ENCODE data around the gene ITGAL. TPM values are rescaled to one million over a fixed set of nuclear protein-coding genes. Genes with fewer than 3 reads are reported as not detected.
"Not testable (repeated sequence)": the region's sequence is repeated elsewhere in the genome, so short reads cannot be mapped to it uniquely, and the experiment has no call there.

ITGAL gene
- total and polyA plus RNA-seq, 4 donors, result 1.2 to 4.9 (median 3.7) TPM

- H3K27ac ChIP-seq (ENCODE audit: low read depth, low read length), result no peak overlapping the region
- 67% methylated on average over 1 of the region's 1 CpG for WGBS (ENCODE audit: insufficient coverage)
- DNase-seq (ENCODE audit: low read depth in 4 of 6, low spot score in 6 of 6), result no peak
- no peak overlapping the region for H3K4me3 ChIP-seq (ENCODE audit: low read depth, low read length)
- no peaks in the 10 kb centered on the region for H3K36me3 ChIP-seq (ENCODE audit: control insufficient read depth, insufficient read depth, low read length)
- no peaks in the 10 kb centered on the region for H3K4me1 ChIP-seq (ENCODE audit: control insufficient read depth, insufficient read depth, low read length)
- no peaks in the 10 kb centered on the region for H3K9me3 ChIP-seq (ENCODE audit: control insufficient read depth, insufficient read depth, low read length)
- H3K27me3 ChIP-seq (ENCODE audit: control insufficient read depth, insufficient read depth, low read length), result no peaks in the 10 kb centered on the region
These were observed 15.3 kb upstream of the ITGAL start for GRCh38 chr16:30457256-30457655.

DNA sequence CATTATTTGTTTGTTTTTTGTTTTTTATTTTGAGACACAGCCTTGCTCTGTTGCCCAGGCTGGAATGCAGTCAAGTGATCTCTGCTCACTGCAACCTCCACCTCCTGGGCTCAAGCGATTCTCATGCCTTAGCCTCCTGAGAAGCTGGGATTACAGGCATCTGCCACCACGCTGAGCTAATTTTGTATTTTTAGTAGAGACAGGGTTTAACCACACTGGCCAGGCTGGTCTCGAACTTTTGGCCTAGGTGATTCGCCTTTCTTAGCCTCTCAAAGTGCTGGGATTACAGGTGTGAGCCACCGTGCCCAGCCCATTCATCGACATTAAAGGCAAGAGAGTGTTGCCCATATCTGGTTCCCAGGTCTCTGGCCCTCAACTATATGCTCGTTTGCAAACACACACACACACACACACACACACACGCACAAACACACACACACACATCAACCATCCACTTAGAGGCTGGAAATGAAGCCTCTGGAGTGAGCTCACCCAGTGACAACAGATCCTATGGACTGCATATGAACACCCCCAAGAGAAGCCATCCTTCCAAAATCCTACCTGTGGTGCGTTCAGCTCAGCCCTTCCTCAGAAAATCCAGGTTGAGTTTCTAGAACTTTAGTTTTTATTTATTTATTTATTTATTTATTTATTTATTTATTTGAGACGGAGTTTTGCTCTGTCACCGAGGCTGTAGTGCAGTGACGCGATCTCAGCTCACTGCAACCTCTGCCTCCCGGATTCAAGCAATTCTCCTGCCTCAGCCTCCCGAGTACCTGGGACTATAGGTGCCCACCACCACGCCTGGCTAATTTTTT is 14.6 kb upstream of the ITGAL start:
- WGBS (ENCODE audit: insufficient coverage), result 90% methylated on average over 11 of the region's 16 CpGs
- no peaks in the 10 kb centered on the region for H3K4me1 ChIP-seq (ENCODE audit: control insufficient read depth, insufficient read depth, low read length)
- H3K27me3 ChIP-seq (ENCODE audit: control insufficient read depth, insufficient read depth, low read length), result no peaks in the 10 kb centered on the region
- DNase-seq (ENCODE audit: low read depth in 4 of 6, low spot score in 6 of 6), result no peak
- no peaks in the 10 kb centered on the region for H3K9me3 ChIP-seq (ENCODE audit: control insufficient read depth, insufficient read depth, low read length)
- no peaks in the 10 kb centered on the region for H3K36me3 ChIP-seq (ENCODE audit: control insufficient read depth, insufficient read depth, low read length)
- no peak overlapping the region for H3K27ac ChIP-seq (ENCODE audit: low read depth, low read length)
- H3K4me3 ChIP-seq (ENCODE audit: low read depth, low read length), result no peak overlapping the region

- H3K4me3 ChIP-seq (ENCODE audit: low read depth, low read length), result no peak overlapping the region
- no peak for DNase-seq (ENCODE audit: low read depth in 4 of 6, low spot score in 6 of 6)
- 83% methylated on average over 19 of the region's 22 CpGs for WGBS (ENCODE audit: insufficient coverage)
- H3K27ac ChIP-seq (ENCODE audit: low read depth, low read length), result no peak overlapping the region
- H3K9me3 ChIP-seq (ENCODE audit: control insufficient read depth, insufficient read depth, low read length), result no peaks in the 10 kb centered on the region
- no peaks in the 10 kb centered on the region for H3K36me3 ChIP-seq (ENCODE audit: control insufficient read depth, insufficient read depth, low read length)
- no peaks in the 10 kb centered on the region for H3K4me1 ChIP-seq (ENCODE audit: control insufficient read depth, insufficient read depth, low read length)
- H3K27me3 ChIP-seq (ENCODE audit: control insufficient read depth, insufficient read depth, low read length), result no peaks in the 10 kb centered on the region
These were observed 13.8 kb upstream of the ITGAL start for GRCh38 chr16:30458561-30459394.

GRCh38 chr16:30459456-30459855 is 13.1 kb upstream of the ITGAL start:
- H3K9me3 ChIP-seq (ENCODE audit: control insufficient read depth, insufficient read depth, low read length), result no peaks in the 10 kb centered on the region
- no peaks in the 10 kb centered on the region for H3K4me1 ChIP-seq (ENCODE audit: control insufficient read depth, insufficient read depth, low read length)
- H3K4me3 ChIP-seq (ENCODE audit: low read depth, low read length), result no peak overlapping the region
- no peak for DNase-seq (ENCODE audit: low read depth in 4 of 6, low spot score in 6 of 6)
- WGBS (ENCODE audit: insufficient coverage), result 75% methylated on average over 10 of the region's 11 CpGs
- H3K27ac ChIP-seq (ENCODE audit: low read depth, low read length), result no peak overlapping the region
- H3K36me3 ChIP-seq (ENCODE audit: control insufficient read depth, insufficient read depth, low read length), result no peaks in the 10 kb centered on the region
- no peaks in the 10 kb centered on the region for H3K27me3 ChIP-seq (ENCODE audit: control insufficient read depth, insufficient read depth, low read length)

- not testable (repeated sequence) for DNase-seq (ENCODE audit: low read depth in 4 of 6, low spot score in 6 of 6); H3K27ac ChIP-seq (ENCODE audit: low read depth, low read length); H3K36me3 ChIP-seq (ENCODE audit: control insufficient read depth, insufficient read depth, low read length); H3K9me3 ChIP-seq (ENCODE audit: control insufficient read depth, insufficient read depth, low read length); H3K4me1 ChIP-seq (ENCODE audit: control insufficient read depth, insufficient read depth, low read length); H3K4me3 ChIP-seq (ENCODE audit: low read depth, low read length); H3K27me3 ChIP-seq (ENCODE audit: control insufficient read depth, insufficient read depth, low read length)
- 90% methylated on average over 2 of the region's 5 CpGs for WGBS (ENCODE audit: insufficient coverage)
These were observed 11.1 kb upstream of the ITGAL start for GRCh38 chr16:30461426-30461825.

- DNase-seq (ENCODE audit: low read depth in 4 of 6, low spot score in 6 of 6), result no peak
- Histone ChIP-seq H3K9me3 (ENCODE audit: control insufficient read depth, insufficient read depth, low read length) (no peaks in the 10 kb centered on the region), H3K36me3 (ENCODE audit: control insufficient read depth, insufficient read depth, low read length) (no peaks in the 10 kb centered on the region), H3K27ac (ENCODE audit: low read depth, low read length) (no peak overlapping the region), H3K4me1 (ENCODE audit: control insufficient read depth, insufficient read depth, low read length) (no peaks in the 10 kb centered on the region), H3K4me3 (ENCODE audit: low read depth, low read length) (no peak overlapping the region), H3K27me3 (ENCODE audit: control insufficient read depth, insufficient read depth, low read length) (no peaks in the 10 kb centered on the region)
- WGBS (ENCODE audit: insufficient coverage), result 90% methylated on average over 6 of the region's 7 CpGs
These were observed 8.5 kb upstream of the ITGAL start for GRCh38 chr16:30464078-30464477.

DNA sequence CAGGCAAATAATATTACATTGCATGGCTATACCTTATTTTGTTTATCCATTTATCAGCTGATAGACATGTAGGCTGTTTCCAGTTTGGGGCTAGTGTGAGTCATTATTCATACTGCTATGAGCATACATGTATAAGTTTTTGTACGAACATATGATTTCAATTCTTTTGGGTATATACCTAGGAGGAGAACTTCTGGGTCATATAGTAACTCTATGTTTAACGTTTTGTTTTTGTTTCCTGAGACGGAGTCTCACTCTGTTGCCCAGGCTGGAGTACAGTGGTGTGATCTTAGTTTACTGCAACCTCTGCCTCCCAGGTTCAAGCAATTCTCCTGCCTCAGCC is 2.4 kb upstream of the ITGAL start:
- Histone ChIP-seq H3K9me3 (ENCODE audit: control insufficient read depth, insufficient read depth, low read length) (no peaks in the 10 kb centered on the region), H3K4me3 (ENCODE audit: low read depth, low read length) (no peak overlapping the region), H3K27ac (ENCODE audit: low read depth, low read length) (no peak overlapping the region), H3K27me3 (ENCODE audit: control insufficient read depth, insufficient read depth, low read length) (peaks cover 24% of the 10 kb centered on the region), H3K36me3 (ENCODE audit: control insufficient read depth, insufficient read depth, low read length) (no peaks in the 10 kb centered on the region), H3K4me1 (ENCODE audit: control insufficient read depth, insufficient read depth, low read length) (no peaks in the 10 kb centered on the region)
- WGBS (ENCODE audit: insufficient coverage), result no CpG with 5 or more reads among the region's 3 CpGs
- no peak for DNase-seq (ENCODE audit: low read depth in 4 of 6, low spot score in 6 of 6)

GRCh38 chr16:30470632-30470995 is 1.9 kb upstream of the ITGAL start:
- H3K9me3 ChIP-seq (ENCODE audit: control insufficient read depth, insufficient read depth, low read length), result no peaks in the 10 kb centered on the region
- no peak for DNase-seq (ENCODE audit: low read depth in 4 of 6, low spot score in 6 of 6)
- WGBS (ENCODE audit: insufficient coverage), result 88% methylated on average over 5 of the region's 8 CpGs
- no peak overlapping the region for H3K4me3 ChIP-seq (ENCODE audit: low read depth, low read length)
- H3K27ac ChIP-seq (ENCODE audit: low read depth, low read length), result no peak overlapping the region
- no peaks in the 10 kb centered on the region for H3K4me1 ChIP-seq (ENCODE audit: control insufficient read depth, insufficient read depth, low read length)
- H3K36me3 ChIP-seq (ENCODE audit: control insufficient read depth, insufficient read depth, low read length), result no peaks in the 10 kb centered on the region
- H3K27me3 ChIP-seq (ENCODE audit: control insufficient read depth, insufficient read depth, low read length), result peaks cover 27% of the 10 kb centered on the region

DNA sequence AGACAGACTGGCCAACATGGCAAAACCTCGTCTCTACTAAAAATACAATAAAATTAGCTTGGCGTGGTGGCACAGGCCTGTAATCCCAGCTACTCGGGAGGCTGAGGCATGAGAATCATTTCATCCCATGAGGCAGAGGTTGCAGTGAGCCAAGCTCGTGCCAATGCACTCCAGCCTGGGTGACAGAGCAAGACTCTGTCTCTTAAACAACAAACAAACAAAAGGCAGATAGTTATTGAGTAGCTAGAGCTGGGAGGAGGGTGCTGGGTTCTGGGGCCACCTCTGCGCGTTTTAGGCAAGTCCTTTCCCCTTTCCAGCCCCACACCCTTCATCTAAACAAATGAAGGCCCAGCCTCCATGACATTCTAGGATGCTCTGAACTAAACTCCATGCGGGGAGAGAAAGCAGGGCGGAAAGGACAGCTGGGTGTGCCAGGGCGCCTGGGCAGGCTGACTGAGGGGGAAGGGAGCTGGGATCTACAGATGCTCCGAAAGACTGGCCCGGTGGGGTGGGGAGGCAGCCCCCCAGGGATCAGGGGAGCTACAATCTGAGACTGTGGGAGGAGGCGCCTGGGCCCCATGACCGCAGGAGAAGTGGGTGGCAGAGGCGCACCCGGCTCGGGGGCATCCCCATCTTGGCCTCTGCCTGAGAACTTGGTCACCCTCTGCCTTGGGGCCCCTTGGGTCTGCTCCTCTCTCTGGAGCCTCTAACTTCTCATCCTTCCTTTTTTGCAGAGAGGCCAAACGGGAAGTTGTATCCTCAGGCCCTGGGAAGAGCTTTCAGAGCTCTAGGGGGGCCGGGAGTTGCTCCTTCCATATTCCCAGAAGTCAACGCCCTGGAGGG is 910 bp downstream of the ITGAL start:
- no peak for DNase-seq (ENCODE audit: low read depth in 4 of 6, low spot score in 6 of 6)
- H3K4me3 ChIP-seq (ENCODE audit: low read depth, low read length), result no peak overlapping the region
- WGBS (ENCODE audit: insufficient coverage), result 65% methylated on average over 13 of the region's 19 CpGs

More for the DNA sequence above, 910 bp downstream of the ITGAL start:
- Histone ChIP-seq H3K36me3 (ENCODE audit: control insufficient read depth, insufficient read depth, low read length) (no peaks in the 10 kb centered on the region), H3K4me1 (ENCODE audit: control insufficient read depth, insufficient read depth, low read length) (no peaks in the 10 kb centered on the region), H3K9me3 (ENCODE audit: control insufficient read depth, insufficient read depth, low read length) (no peaks in the 10 kb centered on the region), H3K27me3 (ENCODE audit: control insufficient read depth, insufficient read depth, low read length) (peaks cover 27% of the 10 kb centered on the region), H3K27ac (ENCODE audit: low read depth, low read length) (no peak overlapping the region)
